ENCODE results near the gene KIRREL1.
"Not testable (repeated sequence)": the region's sequence is repeated elsewhere in the genome, so short reads cannot be mapped to it uniquely, and the experiment has no call there.

KIRREL1 gene

GRCh38 chr1:158112994-158113758 is 119.7 kb downstream of the KIRREL1 start:
- peak; percentile 67 for DNase-seq

- DNase-seq, result no peak
These were observed 120.3 kb downstream of the KIRREL1 start for GRCh38 chr1:158113759-158114127.

GRCh38 chr1:158115126-158115525 is 121.7 kb downstream of the KIRREL1 start:
- no peak for DNase-seq

GRCh38 chr1:158116311-158117167 is 123.1 kb downstream of the KIRREL1 start:
- DNase-seq, result no peak

GRCh38 chr1:158117854-158118704 is 124.6 kb downstream of the KIRREL1 start:
- no peak for DNase-seq

GRCh38 chr1:158118713-158119402 is 125.4 kb downstream of the KIRREL1 start:
- no peak for DNase-seq

GRCh38 chr1:158119976-158120653 is 126.7 kb downstream of the KIRREL1 start:
- no peak for DNase-seq

- peak; percentile 10 for DNase-seq
These were observed 128.3 kb downstream of the KIRREL1 start for GRCh38 chr1:158121604-158122254.

GRCh38 chr1:158122833-158123388 is 129.5 kb downstream of the KIRREL1 start:
- no peak for DNase-seq

- DNase-seq, result no peak
These were observed 130.6 kb downstream of the KIRREL1 start for GRCh38 chr1:158124034-158124433.

- DNase-seq, result peak; percentile 41
These were observed 131.6 kb downstream of the KIRREL1 start for GRCh38 chr1:158124999-158125398.

GRCh38 chr1:158126425-158126824 is 133.0 kb downstream of the KIRREL1 start:
- no peak for DNase-seq

GRCh38 chr1:158128531-158128930 is 135.1 kb downstream of the KIRREL1 start:
- DNase-seq, result not testable (repeated sequence)

- no peak for DNase-seq
These were observed 137.8 kb downstream of the KIRREL1 start for GRCh38 chr1:158131217-158131616.

GRCh38 chr1:158140764-158141192 is 147.3 kb downstream of the KIRREL1 start:
- DNase-seq, result no peak

- DNase-seq, result no peak
These were observed 151.8 kb downstream of the KIRREL1 start for GRCh38 chr1:158145173-158145719.

GRCh38 chr1:158146165-158146564 is 152.7 kb downstream of the KIRREL1 start:
- no peak for DNase-seq

- no peak for DNase-seq
These were observed 153.3 kb downstream of the KIRREL1 start for GRCh38 chr1:158146739-158147138.

GRCh38 chr1:158147401-158147800 is 154.0 kb downstream of the KIRREL1 start:
- DNase-seq, result no peak

GRCh38 chr1:158147869-158148268 is 154.4 kb downstream of the KIRREL1 start:
- DNase-seq, result no peak

- no peak for DNase-seq
These were observed 155.0 kb downstream of the KIRREL1 start for GRCh38 chr1:158148468-158148867.
